SK-N-SH treated with all-trans-retinoic acid at 6 μM for 48 hours (cell line): ENCODE data around the gene ALX3.

ENCODE experiments used
- ARNTL ChIP-seq: fragments of 450-650 bp; formaldehyde crosslinking; IDR thresholded peaks from 2 replicates; pipeline ENCODE4 v1.5.0; 2020; ENCODE audit warnings: low read depth, mild to moderate bottlenecking, moderate library complexity, borderline replicate concordance
- CSDC2 ChIP-seq: fragments of 250-450 bp; sonication (Bioruptor Pico); IDR thresholded peaks from 2 replicates; pipeline ENCODE4 v1.5.0; 2020; ENCODE audit warnings: mild to moderate bottlenecking, moderate library complexity
- CSRNP3 ChIP-seq: fragments of 250-450 bp; sonication (Bioruptor Pico); IDR thresholded peaks from 2 replicates; pipeline ENCODE4 v1.5.1; 2021; ENCODE audit warnings: mild to moderate bottlenecking, moderate library complexity
- ISL1 ChIP-seq: fragments of 250-450 bp; sonication (Bioruptor Pico); IDR thresholded peaks from 2 replicates; pipeline ENCODE4 v2.1.2; 2022; ENCODE audit warnings: mild to moderate bottlenecking, moderate library complexity
- OSR1 ChIP-seq: fragments of 250-450 bp; sonication (Bioruptor Pico); IDR thresholded peaks from 2 replicates; pipeline ENCODE4 v1.8.0; 2022; ENCODE audit warnings: moderate library complexity, mild to moderate bottlenecking, inconsistent platforms
- PPARA ChIP-seq: fragments of 250-450 bp; sonication (Bioruptor Pico); IDR thresholded peaks from 2 replicates; pipeline ENCODE4 v1.5.0; 2020; ENCODE audit warnings: mild to moderate bottlenecking, borderline replicate concordance
- TOX ChIP-seq: fragments of 250-450 bp; sonication (Bioruptor Pico); IDR thresholded peaks from 2 replicates; pipeline ENCODE4 v1.8.0; 2021; ENCODE audit warnings: mild to moderate bottlenecking, moderate library complexity, borderline replicate concordance
- TSHZ2 ChIP-seq: fragments of 250-450 bp; sonication (Bioruptor Pico); IDR thresholded peaks from 2 replicates; pipeline ENCODE4 v1.5.0; 2020; ENCODE audit warnings: mild to moderate bottlenecking, moderate library complexity
- ZFP30 ChIP-seq: fragments of 450-650 bp; formaldehyde crosslinking; IDR thresholded peaks from 2 replicates; pipeline ENCODE4 v1.5.0; 2022; ENCODE audit warnings: mild to moderate bottlenecking, moderate library complexity
- ZNF565 ChIP-seq: fragments of 450-650 bp; formaldehyde crosslinking; conservative IDR thresholded peaks from 2 replicates; pipeline ENCODE4 v1.5.0; 2020; ENCODE audit warnings: low read depth, mild to moderate bottlenecking, moderate library complexity
- ZNF70 ChIP-seq: fragments of 450-650 bp; formaldehyde crosslinking; IDR thresholded peaks from 2 replicates; pipeline ENCODE4 v1.5.0; 2020; ENCODE audit warnings: mild to moderate bottlenecking, moderate library complexity
- ZNF8 ChIP-seq: fragments of 450-650 bp; formaldehyde crosslinking; IDR thresholded peaks from 2 replicates; pipeline ENCODE4 v1.5.0; 2020; ENCODE audit warnings: mild to moderate bottlenecking, moderate library complexity
- TF ChIP-seq, protein P1 (sequence below): fragments of 250-450 bp; sonication (Bioruptor Pico); IDR thresholded peaks from 2 replicates; pipeline ENCODE4 v1.8.0; 2020; ENCODE audit warnings: mild to moderate bottlenecking, moderate library complexity, borderline replicate concordance

GRCh38 chr1:110056285-110056683 is 14.2 kb downstream of the ALX3 start:
- TF ChIP-seq CSDC2 (CRISPR knock-in tag) = no peak
- TF ChIP-seq OSR1 (CRISPR knock-in tag) = no peak
- TF ChIP-seq TOX = no peak
- no peak for TF ChIP-seq TSHZ2 (CRISPR knock-in tag)
- no peak for TF ChIP-seq ZFP30 (CRISPR knock-in tag)
- TF ChIP-seq ZNF565 (CRISPR knock-in tag) = no peak
- TF ChIP-seq ARNTL (CRISPR knock-in tag) = no peak
- TF ChIP-seq PPARA (CRISPR knock-in tag) = no peak
- TF ChIP-seq ISL1 (CRISPR knock-in tag) = no peak
- TF ChIP-seq CSRNP3 (CRISPR knock-in tag) = no peak
- no peak for TF ChIP-seq ZNF8 (CRISPR knock-in tag)
- TF ChIP-seq, protein P1, sequence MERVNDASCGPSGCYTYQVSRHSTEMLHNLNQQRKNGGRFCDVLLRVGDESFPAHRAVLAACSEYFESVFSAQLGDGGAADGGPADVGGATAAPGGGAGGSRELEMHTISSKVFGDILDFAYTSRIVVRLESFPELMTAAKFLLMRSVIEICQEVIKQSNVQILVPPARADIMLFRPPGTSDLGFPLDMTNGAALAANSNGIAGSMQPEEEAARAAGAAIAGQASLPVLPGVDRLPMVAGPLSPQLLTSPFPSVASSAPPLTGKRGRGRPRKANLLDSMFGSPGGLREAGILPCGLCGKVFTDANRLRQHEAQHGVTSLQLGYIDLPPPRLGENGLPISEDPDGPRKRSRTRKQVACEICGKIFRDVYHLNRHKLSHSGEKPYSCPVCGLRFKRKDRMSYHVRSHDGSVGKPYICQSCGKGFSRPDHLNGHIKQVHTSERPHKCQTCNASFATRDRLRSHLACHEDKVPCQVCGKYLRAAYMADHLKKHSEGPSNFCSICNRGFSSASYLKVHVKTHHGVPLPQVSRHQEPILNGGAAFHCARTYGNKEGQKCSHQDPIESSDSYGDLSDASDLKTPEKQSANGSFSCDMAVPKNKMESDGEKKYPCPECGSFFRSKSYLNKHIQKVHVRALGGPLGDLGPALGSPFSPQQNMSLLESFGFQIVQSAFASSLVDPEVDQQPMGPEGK (CRISPR knock-in tag) = no peak
- TF ChIP-seq ZNF70 (CRISPR knock-in tag) = no peak
